Activated T-cell treated with anti-CD3 and anti-CD28 coated beads, Interleukin-2, amount 50 U/mL, for 48 hours (primary cell): ENCODE measurements around the gene GRIFIN.

Experiments used
- DNase-seq, 2 experiments: peaks; one replicate each; pipeline ENCODE4 v3.0.0-alpha.2; 2020

The GRIFIN gene

DNA sequence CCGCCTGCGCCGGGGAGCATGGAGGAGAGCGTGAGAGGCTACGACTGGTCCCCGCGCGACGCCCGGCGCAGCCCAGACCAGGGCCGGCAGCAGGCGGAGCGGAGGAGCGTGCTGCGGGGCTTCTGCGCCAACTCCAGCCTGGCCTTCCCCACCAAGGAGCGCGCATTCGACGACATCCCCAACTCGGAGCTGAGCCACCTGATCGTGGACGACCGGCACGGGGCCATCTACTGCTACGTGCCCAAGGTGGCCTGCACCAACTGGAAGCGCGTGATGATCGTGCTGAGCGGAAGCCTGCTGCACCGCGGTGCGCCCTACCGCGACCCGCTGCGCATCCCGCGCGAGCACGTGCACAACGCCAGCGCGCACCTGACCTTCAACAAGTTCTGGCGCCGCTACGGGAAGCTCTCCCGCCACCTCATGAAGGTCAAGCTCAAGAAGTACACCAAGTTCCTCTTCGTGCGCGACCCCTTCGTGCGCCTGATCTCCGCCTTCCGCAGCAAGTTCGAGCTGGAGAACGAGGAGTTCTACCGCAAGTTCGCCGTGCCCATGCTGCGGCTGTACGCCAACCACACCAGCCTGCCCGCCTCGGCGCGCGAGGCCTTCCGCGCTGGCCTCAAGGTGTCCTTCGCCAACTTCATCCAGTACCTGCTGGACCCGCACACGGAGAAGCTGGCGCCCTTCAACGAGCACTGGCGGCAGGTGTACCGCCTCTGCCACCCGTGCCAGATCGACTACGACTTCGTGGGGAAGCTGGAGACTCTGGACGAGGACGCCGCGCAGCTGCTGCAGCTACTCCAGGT lies 43.1 kb downstream of the GRIFIN start:
- DNase-seq = no peak

DNA sequence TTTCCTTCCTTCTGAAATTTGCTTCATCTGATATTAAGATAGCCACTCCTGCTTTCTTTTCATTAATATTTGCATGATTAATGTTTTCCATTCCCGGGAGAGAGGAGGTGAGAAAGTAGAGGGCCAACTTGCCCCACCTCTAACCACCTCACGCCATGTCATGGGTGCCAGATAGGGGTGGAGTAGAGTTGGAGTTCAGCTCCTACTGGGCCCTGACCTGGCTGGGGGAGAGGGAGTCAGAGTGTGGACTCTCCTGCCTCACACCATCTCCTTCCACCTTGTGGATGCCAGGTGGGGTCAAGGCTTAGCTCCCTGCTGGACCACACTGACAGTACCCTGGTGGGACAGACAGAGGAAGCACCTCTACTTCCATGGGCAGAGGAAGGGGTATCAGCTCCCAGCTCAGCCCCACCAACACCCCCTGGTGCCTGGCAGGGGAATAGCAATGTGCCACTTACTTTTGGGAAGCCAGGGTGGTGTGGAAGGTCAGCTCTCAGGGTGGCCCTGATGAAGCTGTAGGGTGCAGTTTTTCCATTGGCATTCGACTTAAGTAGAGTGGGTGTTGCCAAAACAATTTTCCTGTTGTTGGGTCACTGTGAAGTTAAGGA lies 44.8 kb downstream of the GRIFIN start:
- peak; percentile 56 to 69 for DNase-seq

DNA sequence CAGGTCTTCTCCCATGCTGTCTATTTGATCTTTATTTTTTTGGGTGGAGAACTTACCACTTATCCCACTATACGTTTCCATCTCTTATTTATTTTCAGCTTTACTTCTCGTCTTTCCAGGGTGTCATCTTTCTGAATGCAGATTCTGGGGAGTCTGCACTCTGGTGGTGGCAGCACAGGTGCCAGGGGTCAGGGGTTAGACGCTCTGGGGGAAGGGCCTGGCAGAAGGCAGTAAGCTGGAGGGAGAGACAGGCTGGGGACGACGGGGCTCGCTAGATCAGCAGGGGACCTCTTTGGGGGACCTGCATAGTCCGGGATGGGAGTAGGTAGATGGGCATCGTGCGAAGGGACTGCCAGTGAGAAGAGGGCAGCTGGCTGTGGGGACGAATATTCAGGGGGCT lies 50.4 kb downstream of the GRIFIN start:
- DNase-seq = no peak
